D341Med (cell line): ENCODE measurements around the gene RFK.
"Not testable (repeated sequence)": the region's sequence is repeated elsewhere in the genome, so short reads cannot be mapped to it uniquely, and the experiment has no call there.

Experiments
- DNase-seq: peaks from one replicate; pipeline ENCODE4 v3.0.0; 2012; ENCODE audit warnings: low spot score

Gene RFK

DNA sequence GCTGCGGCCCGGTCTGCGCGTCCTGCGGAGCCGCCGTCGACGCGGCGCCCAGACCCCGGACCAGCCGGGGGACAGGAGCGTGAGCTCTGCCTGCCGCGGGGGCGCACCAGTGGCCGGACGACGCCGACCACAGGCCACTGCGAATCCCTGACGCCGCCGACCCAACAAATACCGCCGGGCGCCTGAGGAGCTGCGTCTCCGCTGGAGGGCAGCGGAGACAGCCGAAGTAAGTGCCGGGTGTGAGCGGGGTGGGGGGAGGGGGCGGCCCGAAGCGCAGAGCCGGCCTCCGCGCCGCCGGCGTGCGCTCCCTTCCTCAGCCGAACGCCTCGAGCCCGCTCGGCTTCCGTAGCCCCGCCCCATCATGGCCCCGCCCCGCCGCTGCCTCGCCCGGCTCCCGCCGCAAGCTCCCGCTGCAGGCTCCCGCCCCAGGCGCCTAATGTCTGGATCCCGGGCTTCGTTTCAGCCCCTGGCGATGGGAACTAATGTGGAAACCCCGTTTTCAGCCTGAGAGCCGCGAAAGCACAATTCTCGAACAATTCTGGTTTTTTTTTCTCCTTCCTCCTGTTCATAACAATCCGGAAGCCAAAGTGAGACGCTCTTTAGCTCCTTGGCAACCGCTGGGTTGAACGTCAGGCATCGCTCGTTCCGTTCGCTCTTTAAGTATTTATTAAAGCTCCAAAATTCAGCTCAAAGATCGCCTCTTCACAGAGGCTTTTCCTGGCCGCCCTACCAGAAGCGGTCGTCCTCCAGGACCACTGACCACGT, at the start of gene RFK:
TSS of gene RFK (minus strand) at position 232 of the 765 bp plus-strand sequence. CDS start 255 bp downstream, outside the sequence.
- DNase-seq = peak; percentile 96

- no peak for DNase-seq
Observed at GRCh38 chr9:76443887-76444286, 49.7 kb upstream of the RFK start.

GRCh38 chr9:76441551-76442322, 47.5 kb upstream of the RFK start:
- DNase-seq = no peak

DNA sequence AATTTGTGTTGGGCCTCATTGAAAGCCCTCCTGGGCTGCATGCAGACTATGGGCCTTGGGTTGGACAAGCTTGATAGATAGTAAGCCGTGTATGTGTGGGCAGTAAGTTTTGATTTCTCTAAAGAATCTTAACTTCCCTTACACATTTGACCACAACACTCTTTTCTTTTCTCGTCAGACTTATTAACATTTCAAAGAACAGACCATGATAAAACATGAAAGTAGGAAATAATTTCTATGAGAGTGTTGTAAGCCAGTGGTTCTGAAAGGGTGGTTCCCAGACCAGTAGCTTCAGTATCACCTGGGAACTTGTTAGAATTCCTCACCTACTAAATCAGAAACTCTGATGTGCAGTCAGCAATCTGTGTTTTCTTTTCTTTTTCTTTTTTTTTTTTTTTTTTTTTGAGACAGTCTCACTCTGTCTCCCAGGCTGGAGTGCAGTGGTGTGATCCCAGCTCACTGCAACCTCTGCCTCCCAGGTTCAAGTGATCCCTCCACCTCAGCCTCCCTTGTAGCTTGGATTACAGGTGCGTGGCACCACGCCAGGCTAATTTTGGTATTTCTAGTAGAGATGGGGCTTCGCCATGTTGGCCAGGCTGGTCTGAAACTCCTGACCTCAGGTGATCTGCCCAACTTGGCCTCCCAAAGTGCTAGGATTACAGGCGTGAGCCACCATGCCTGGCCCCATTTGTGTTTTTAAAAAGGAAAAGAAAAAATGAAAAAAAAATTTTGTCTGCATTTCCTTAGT, 44.8 kb upstream of the RFK start:
- no peak for DNase-seq

DNA sequence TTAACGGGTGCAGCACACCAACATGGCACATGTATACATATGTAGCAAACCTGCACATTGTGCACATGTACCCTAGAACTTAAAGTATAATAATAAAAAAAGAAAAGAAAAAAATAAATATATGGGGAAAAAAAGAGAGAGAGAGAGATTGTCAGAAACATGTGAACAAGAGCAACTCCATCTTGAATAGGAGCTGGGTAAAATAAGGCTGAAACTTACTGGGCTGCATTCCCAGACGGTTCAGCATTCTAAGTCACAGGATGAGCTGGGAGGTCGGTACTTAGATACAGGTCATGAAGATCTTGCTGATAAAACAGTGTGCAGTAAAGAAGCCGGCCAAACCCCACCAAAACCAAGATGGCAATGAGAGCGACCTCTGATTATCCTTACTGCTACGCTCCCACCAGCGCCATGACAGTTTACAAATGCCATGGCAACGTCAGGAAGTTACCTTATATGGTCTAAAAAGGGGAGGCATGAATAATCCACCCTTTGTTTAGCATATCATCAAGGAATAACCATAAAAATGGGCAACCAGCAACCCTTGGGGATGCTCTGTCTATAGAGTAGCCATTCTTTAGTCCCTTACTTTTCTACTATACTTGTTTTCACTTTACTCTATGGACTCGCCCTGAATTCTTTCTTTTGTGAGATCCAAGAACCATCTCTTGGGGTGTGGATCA, 42.9 kb upstream of the RFK start:
- DNase-seq = not testable (repeated sequence)

- DNase-seq = not testable (repeated sequence)
Observed at GRCh38 chr9:76434897-76435296, 40.7 kb upstream of the RFK start.

- no peak for DNase-seq
Observed at GRCh38 chr9:76433836-76434235, 39.6 kb upstream of the RFK start.

DNA sequence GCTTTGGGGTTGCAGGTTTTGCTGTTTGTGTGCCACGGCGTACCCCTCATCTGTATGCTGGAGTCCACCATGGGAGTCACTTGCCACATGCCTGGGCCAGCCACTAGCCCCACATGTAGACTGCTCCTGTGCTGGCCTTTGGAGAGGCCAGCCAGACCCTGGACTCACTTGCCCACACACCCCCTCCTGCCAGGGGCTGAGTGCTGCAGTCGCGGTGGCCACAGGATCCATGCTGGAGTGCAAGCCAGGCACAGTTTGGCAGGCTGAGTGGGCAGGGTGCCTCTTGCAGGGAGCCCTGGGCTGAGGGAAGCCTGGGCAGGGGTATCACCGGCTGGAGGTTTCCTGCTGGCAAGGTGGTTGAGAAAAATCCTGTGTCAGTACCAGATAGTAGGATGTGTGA, 39.2 kb upstream of the RFK start:
- no peak for DNase-seq

- no peak for DNase-seq
Observed at GRCh38 chr9:76431601-76432000, 37.4 kb upstream of the RFK start.

GRCh38 chr9:76426807-76427419, 32.7 kb upstream of the RFK start:
- no peak for DNase-seq

- no peak for DNase-seq
Observed at GRCh38 chr9:76425677-76426453, 31.6 kb upstream of the RFK start.

DNA sequence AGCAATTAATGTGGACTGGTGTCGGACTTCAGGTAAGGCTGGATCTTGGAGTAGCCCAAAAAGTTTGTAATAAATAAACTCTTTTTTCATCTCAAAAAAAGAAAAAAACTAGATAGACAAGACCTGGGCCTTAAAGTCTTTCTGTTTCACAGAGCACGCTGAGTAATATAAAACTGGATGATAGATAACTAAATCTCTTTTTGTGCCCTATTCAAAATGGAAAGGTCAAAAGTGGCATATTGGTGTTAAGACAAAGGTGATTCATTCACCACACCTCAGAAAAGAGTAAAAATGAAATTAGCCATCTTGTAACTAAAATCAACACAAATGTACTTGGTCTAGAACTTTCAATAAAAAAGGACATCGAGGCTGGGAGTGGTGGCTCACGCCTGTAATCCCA, 30.3 kb upstream of the RFK start:
- DNase-seq = no peak

GRCh38 chr9:76423216-76424177, 29.3 kb upstream of the RFK start:
- DNase-seq = no peak

GRCh38 chr9:76419782-76420380, 25.7 kb upstream of the RFK start:
- peak; percentile 48 for DNase-seq

DNA sequence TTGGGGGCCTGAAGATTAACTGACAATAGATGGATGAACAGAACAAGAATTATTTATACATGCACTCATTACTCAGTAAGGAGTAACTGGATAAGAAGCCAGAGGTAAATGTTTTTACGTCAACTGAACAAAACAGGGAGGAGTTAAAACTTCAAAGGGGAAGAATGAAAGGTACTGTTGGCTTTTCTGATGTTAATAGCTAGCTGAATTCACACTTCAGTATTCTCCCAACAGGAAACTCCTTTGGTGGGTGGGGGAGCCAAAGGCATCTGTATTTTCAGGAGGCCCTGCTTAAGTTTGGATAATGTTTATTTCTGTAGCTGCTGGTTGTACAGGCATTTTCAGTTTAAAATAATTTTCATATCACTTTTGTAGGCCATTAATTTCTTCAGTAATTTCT, 23.2 kb upstream of the RFK start:
- DNase-seq = no peak

DNA sequence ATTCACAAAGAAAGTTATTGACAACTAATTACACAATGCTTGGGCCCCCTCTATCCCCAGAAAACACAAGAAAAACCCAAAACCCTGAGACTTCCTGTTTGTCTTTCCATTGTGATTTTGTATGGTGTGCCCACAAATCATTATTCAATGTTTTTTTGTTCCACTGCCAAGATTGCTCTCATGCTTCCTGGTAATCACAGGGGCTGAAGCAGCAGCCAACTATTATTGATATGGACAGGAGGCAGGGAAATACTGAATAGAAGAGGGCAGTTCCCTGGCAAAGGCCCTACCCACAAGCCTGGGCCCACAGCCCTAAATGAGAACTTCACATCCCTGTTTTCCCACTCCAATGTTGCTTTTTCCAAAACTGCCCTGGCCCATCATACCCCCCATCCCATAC, 21.5 kb upstream of the RFK start:
- no peak for DNase-seq

- no peak for DNase-seq
Observed at GRCh38 chr9:76415154-76415553, 20.9 kb upstream of the RFK start.

DNA sequence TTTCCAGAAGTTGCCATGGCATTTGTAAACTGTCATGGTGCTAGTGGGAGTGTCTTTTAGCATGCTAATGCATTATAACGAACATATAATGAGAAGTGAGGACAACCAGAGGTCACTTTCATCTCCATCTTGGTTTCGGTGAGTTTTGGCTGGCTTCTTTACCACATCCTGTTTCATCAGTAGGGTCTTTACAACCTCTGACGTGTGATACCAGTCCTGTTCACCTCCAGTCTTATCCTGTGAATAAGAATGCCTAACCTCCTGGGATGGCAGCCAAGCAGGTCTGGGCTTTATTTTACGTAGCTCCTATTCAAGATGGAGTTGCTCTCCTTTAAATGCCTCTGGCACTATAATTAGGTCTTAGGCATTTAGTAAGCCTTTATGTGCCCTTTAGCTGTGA, 20.4 kb upstream of the RFK start:
- DNase-seq = no peak

DNA sequence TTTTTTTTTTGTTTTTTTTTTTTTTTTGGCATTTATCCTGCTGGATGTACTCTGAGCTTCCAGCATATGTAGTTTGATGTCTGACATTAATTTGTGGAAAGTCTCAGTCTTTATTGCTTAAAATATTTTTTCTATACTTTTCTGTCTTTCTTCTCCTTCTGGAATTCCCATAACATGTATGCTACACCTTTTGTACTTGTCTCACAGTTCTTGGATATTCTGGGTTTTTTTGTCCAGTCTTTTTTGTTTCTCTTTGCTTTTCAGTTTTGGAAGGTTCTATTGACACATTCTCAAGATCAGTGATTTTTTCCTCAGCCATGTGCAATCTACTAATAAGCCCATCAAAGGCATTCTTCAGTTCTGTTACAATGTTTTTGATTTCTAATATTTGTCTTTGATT, 19.4 kb upstream of the RFK start:
- no peak for DNase-seq
